HG03045 (cell line): ENCODE data around the gene VRK3.
"Not testable (repeated sequence)": the region's sequence is repeated elsewhere in the genome, so short reads cannot be mapped to it uniquely, and the experiment has no call there.

Source experiments
- ATAC-seq: cut with Tn5 transposase; IDR thresholded peaks from one replicate; pipeline ENCODE4 v1.9.1; 2021; ENCODE audit warnings: mild to moderate bottlenecking, moderate library complexity; ENCODE audit not compliant: unreplicated experiment

The VRK3 gene

GRCh38 chr19:49958596-49958995 is 66.6 kb downstream of the VRK3 start:
- ATAC-seq, result not testable (repeated sequence)

GRCh38 chr19:49958144-49958543 is 67.0 kb downstream of the VRK3 start:
- ATAC-seq, result not testable (repeated sequence)

GRCh38 chr19:49957262-49957915 is 67.8 kb downstream of the VRK3 start:
- no peak for ATAC-seq

GRCh38 chr19:49956115-49956495 is 69.1 kb downstream of the VRK3 start:
- no peak for ATAC-seq

- ATAC-seq, result no peak
Observed at GRCh38 chr19:49954933-49955332, 70.2 kb downstream of the VRK3 start.

GRCh38 chr19:49954092-49954829 is 70.9 kb downstream of the VRK3 start:
- no peak for ATAC-seq

GRCh38 chr19:49953416-49953815 is 71.8 kb downstream of the VRK3 start:
- ATAC-seq, result no peak

- no peak for ATAC-seq
Observed at GRCh38 chr19:49952906-49953305, 72.3 kb downstream of the VRK3 start.

GRCh38 chr19:49952479-49952836 is 72.7 kb downstream of the VRK3 start:
- no peak for ATAC-seq

- ATAC-seq, result no peak
Observed at GRCh38 chr19:49951806-49952478, 73.2 kb downstream of the VRK3 start.

GRCh38 chr19:49950956-49951526 is 74.1 kb downstream of the VRK3 start:
- no peak for ATAC-seq

- no peak for ATAC-seq
Observed at GRCh38 chr19:49950590-49950948, 74.6 kb downstream of the VRK3 start.

GRCh38 chr19:49949742-49950589 is 75.2 kb downstream of the VRK3 start:
- ATAC-seq, result no peak

- ATAC-seq, result no peak
Observed at GRCh38 chr19:49946415-49946814, 78.8 kb downstream of the VRK3 start.

- ATAC-seq, result not testable (repeated sequence)
Observed at GRCh38 chr19:49944567-49944966, 80.6 kb downstream of the VRK3 start.

GRCh38 chr19:49940482-49940791 is 84.7 kb downstream of the VRK3 start:
- ATAC-seq, result no peak

- no peak for ATAC-seq
Observed at GRCh38 chr19:49939721-49940481, 85.3 kb downstream of the VRK3 start.

GRCh38 chr19:49938662-49939061 is 86.5 kb downstream of the VRK3 start:
- ATAC-seq, result no peak

- ATAC-seq, result no peak
Observed at GRCh38 chr19:49937750-49938381, 87.3 kb downstream of the VRK3 start.

GRCh38 chr19:49936549-49936948 is 88.6 kb downstream of the VRK3 start:
- no peak for ATAC-seq
